ENCODE results near the gene CALHM1.
"Not testable (repeated sequence)": the region's sequence is repeated elsewhere in the genome, so short reads cannot be mapped to it uniquely, and the experiment has no call there.

Gene CALHM1

GRCh38 chr10:103433858-103434257 lies 24.8 kb downstream of the CALHM1 start:
- DNase-seq = no peak

DNA sequence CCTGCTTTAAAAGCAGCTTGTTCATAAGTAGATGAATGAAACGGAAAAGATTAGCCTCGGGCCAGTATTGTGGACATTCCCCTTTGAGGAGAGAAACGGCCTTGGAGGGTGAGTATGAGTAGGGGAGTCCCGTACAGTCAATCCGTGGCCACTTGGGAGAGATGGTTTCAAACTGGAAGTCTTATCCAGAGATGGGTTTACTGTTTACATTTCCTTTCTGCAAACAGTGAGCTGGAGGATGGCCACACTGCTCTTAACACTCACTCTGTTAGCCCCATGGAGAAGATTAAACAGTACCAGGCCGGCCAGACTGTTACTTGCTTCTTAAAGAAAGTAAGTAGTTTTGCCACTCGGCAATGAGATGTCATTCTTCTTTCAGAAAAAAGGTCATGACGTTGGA lies 26.8 kb downstream of the CALHM1 start:
- DNase-seq = no peak

GRCh38 chr10:103429647-103430046 lies 29.1 kb downstream of the CALHM1 start:
- DNase-seq = no peak

DNA sequence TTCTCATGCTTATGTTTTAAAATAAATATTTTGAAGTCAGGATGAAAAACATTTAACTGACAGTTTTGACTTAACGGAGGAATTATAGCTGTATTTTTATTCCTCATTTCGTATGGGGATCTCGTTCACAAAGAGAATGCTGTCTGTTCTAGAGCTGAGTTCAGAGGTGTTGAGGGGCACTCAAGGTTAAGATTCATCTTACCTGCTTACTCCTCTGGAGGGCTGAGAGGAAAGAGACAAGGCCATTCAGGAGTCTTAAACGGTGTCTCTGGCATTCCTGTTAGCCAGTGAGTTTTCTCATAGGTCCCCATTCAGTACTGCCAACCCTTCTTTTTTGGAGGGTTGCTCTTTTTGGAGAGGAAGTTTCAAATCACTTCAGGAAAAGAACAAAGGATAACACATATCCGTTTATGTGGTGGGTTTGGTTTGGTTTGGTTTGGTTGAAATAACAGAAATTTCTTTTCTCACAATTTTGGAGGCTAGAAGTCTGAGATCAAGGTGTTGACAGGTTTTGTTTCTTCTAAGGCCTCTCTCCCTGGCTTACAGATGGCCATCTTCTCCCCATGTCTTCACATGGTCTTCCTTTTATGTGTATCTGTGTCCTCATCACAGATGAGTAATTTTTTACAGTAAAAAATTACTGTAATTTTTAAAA lies 29.6 kb downstream of the CALHM1 start:
- DNase-seq = no peak

- DNase-seq = no peak
Observed at GRCh38 chr10:103427866-103428265, 30.8 kb downstream of the CALHM1 start.

GRCh38 chr10:103423748-103424147 lies 35.0 kb downstream of the CALHM1 start:
- DNase-seq = no peak

GRCh38 chr10:103419101-103419500 lies 39.6 kb downstream of the CALHM1 start:
- no peak for DNase-seq

DNA sequence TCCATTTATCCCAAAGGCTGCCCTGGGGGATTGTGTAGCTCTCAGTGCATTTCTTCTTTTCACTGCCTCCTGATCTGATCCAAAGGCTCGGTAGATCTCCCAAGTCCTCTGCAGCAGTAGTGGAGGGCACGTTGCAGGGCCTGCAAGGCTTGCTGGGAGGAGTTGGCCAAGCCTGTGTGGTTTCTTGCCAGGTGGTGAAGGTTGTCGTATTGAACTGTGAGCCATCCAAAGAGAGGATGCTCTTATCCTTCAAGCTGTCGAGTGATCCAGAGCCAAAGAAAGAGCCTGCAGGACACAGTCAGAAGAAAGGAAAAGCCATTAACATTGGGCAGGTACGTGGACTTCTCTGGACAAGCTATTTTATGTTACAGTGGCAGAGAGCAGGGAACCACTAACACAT lies 41.1 kb downstream of the CALHM1 start:
- no peak for DNase-seq

GRCh38 chr10:103417148-103417469 lies 41.6 kb downstream of the CALHM1 start:
- DNase-seq = not testable (repeated sequence)

- DNase-seq = peak in 35 of 58 donors; percentile 1 to 70 (median 9)
Observed at GRCh38 chr10:103416436-103417147, 42.1 kb downstream of the CALHM1 start.

GRCh38 chr10:103415581-103415980 lies 43.1 kb downstream of the CALHM1 start:
- DNase-seq = no peak

DNA sequence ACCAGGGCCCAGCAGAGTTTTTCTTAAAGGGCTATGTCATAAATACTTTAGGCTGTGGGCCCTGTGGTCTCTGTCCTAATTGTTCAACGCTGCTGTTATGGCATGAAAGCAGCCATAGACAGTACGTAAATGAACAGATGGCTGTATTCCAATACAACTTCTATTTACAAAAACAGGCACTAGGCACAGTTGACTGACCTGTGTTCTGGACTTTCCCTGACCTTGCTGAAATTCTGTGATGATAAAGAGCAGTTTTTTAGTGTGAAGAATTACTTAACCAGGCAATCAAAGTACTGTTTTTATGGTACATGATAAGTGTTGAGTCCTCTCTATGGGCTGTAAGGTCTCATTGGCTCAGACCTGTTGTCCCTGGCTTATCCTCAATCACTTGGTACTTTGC lies 45.1 kb downstream of the CALHM1 start:
- no peak for DNase-seq

All from anterior cingulate cortex (tissue), 58 donors.